Transverse colon (tissue), 4 donors: ENCODE data around the gene SQOR. TPM values are rescaled to one million over a fixed set of nuclear protein-coding genes. Genes with fewer than 3 reads are reported as not detected.
A peak's percentile ranks its signal among the peaks of the same experiment; 100 is the strongest.

ENCODE experiments used
- DNase-seq: peaks from one replicate; pipeline ENCODE4 v3.0.0-alpha.2; 2019
- H3K27ac ChIP-seq, 4 donors: fragments of 200-600 bp; sonication (generic); 2 replicates each; pipeline ENCODE4 v1.5.1; 2016 to 2018; ENCODE audit warnings: inconsistent platforms in 4 of 4
- H3K27me3 ChIP-seq: fragments of 200-600 bp; sonication (generic); 2 replicates; pipeline ENCODE4 v1.5.1; 2017; ENCODE audit warnings: inconsistent platforms
- H3K36me3 ChIP-seq, 4 donors: fragments of 200-600 bp; sonication (generic); 2 replicates each; pipeline ENCODE4 v1.5.1; 2017 to 2019; ENCODE audit warnings: inconsistent platforms in 4 of 4
- H3K4me1 ChIP-seq, 4 donors: fragments of 200-600 bp; sonication (generic); 2 replicates each; pipeline ENCODE4 v1.5.1; 2017 to 2020; ENCODE audit warnings: inconsistent platforms in 4 of 4
- H3K4me3 ChIP-seq, 4 donors: fragments of 200-600 bp; sonication (generic); 1 replicate in 1 of 4; 2 replicates in 3 of 4; pipeline versions ENCODE4 v1.5.1 to v1.6.1; 2017 to 2019; ENCODE audit warnings: inconsistent platforms in 4 of 4
- H3K9me3 ChIP-seq, 2 donors: fragments of 200-600 bp; sonication (generic); 2 replicates each; pipeline ENCODE4 v1.5.1; 2017 to 2019; ENCODE audit warnings: inconsistent platforms in 2 of 2
- CTCF ChIP-seq, 5 experiments: fragments of 200-600 bp in 3 of 5; fragments of 450-650 bp in 2 of 5; sonication (generic) in 3 of 5; IDR thresholded peaks; 1 replicate in 2 of 5; 2 replicates in 3 of 5; pipeline ENCODE4 v1.5.1; 2016 to 2017; ENCODE audit warnings: antibody characterized with exemption in 5 of 5, inconsistent platforms in 3 of 5, mild to moderate bottlenecking in 2 of 5, moderate library complexity in 1 of 5
- EP300 ChIP-seq: sonication (generic); formaldehyde crosslinking; IDR thresholded peaks from one replicate; pipeline ENCODE4 v1.6.1; 2017; ENCODE audit warnings: antibody characterized with exemption, low read depth
- POLR2A ChIP-seq: fragments of 450-650 bp; IDR thresholded peaks from one replicate; pipeline ENCODE4 v1.6.1; 2016; ENCODE audit warnings: antibody characterized with exemption, mild to moderate bottlenecking, moderate library complexity
- POLR2AphosphoS5 ChIP-seq, 3 donors: sonication (generic); formaldehyde crosslinking; IDR thresholded peaks; one replicate each; pipeline ENCODE4 v1.6.1; 2016; ENCODE audit warnings: antibody characterized with exemption in 3 of 3
- WGBS, 2 donors: methylation state at CpG; one replicate each; pipeline ENCODE4 v1.1.5; 2018; ENCODE audit warnings: low coverage in 1 of 2; 5-methylcytosine and 5-hydroxymethylcytosine counted together
- in situ Hi-C, 4 donors: fragments of 200-750 bp; cut with MboI; loops; one replicate each; pipeline versions ENCODE4 v1.15.0 to v1.15.1; 2017; ENCODE audit warnings: low sequenced_read_pairs in 3 of 4, low pct_ligation_motif_present in 1 of 4, low pct_unique_long_range_greater_than_20kb in 1 of 4
- intact Hi-C: fragments of 100-400 bp; cut with DNase I; formaldehyde crosslinking; loops from one replicate; pipeline ENCODE4 v1.15.1; 2023; ENCODE audit warnings: low total_unique reads
- total RNA-seq, 4 donors: library from RNA; depleted of rRNA; stranded (reverse); fragments of >200 nt; gene quantifications; one replicate each; pipeline ENCODE4 v1.1.0, GENCODE V29; 2016

The SQOR gene
- total RNA-seq, 4 donors from 2014 or later = 106 to 377 (median 281) TPM

DNA sequence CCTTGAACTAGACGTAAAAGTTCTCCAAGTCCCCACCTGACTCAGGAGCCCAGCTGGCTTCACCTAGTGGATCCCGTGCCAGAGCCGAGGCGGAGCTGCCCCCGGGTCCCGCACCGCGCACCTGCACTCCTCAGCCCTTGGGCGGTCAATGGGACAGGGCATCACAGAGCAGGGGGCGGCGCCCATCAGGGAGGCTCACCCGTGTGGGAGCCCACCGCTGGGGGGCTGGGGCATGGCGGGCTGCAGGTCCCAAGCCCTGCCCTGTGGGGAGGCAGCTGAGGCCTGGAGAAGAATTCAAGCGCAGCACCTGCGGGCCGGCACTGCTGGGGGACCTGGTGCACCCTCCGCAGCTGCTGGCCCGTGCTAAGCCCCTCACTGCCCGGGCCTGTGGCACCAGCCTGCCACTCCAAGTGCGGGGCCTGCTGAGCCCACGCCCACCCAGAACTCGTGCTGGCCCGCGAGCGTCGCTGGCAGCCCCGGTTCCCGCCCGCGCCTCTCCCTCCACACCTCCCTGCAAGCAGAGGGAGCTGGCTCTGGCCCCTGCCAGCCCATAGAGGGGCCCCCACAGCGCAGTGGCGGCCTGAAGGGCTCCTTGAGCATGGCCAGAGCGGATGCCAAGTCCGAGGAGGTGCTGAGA, 16.2 kb downstream of the SQOR start:
- H3K27me3 ChIP-seq = no peaks in the 10 kb centered on the region
- TF ChIP-seq CTCF (IDR thresholded peaks at IDR 0.05) = no peak
- TF ChIP-seq POLR2A = no peak
- TF ChIP-seq POLR2AphosphoS5 (IDR thresholded peaks at IDR 0.05) = no peak
- TF ChIP-seq EP300 = no peak
- no peaks in the 10 kb centered on the region for H3K36me3 ChIP-seq
- no peak for DNase-seq
- intact Hi-C loops (no loop called here), in situ Hi-C loops (no loop called here)
- no peaks in the 10 kb centered on the region for H3K9me3 ChIP-seq
- H3K4me1 ChIP-seq = peaks cover 58 to 89% (median 74%) of the 10 kb centered on the region in 4 donors
- H3K4me3 ChIP-seq = no peak overlapping the region
- H3K27ac ChIP-seq = no peak overlapping the region
- 97% methylated on average over 28 of the region's 35 CpGs; no CpG with 5 or more reads in 1 of the 2 donors for WGBS, 2 donors

DNA sequence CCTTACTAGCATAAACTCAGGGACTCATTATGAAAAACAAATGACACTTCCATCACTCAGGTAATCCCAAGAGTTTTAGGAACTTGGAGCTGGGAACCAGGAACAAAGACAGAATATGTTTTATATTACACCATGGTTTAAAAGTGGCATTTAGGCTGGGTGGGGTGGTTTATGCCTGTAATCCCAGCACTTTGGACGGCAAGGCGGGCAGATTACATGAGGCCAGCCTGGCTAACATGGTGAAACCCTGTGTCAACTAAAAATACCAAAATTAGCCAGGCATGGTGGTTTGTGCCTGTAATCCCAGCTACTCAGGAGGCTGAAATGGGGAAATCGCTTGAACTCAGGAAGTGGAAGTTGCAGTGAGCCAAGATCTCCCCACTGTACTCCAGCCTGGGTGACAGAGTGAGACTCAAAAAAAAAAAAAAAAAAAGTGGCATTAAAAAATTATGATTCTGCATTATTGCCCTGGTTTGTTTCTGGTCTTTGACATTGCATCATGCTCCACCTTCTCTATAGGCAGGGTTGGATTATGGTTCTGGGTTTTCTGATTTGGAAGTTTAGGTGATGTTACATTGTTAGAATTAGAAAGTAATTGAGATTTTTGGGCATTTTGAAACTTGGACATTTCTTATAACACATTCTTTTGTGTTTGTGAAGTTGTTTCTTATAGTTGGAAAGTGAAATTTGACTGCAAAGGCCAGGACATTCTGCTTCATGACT, 19.0 kb downstream of the SQOR start:
- no peak for DNase-seq
- Histone ChIP-seq H3K9me3 (no peaks in the 10 kb centered on the region), H3K4me1 (peaks cover 51 to 89% (median 74%) of the 10 kb centered on the region in 4 donors), H3K36me3 (no peaks in the 10 kb centered on the region), H3K27ac (peak overlapping the region; percentile 75 to 82 (median 78)), H3K27me3 (no peaks in the 10 kb centered on the region), H3K4me3 (no peak overlapping the region)
- TF ChIP-seq POLR2A (no peak), POLR2AphosphoS5 (IDR thresholded peaks at IDR 0.05) (peak in 1 of 3 donors; percentile 11)
- in situ Hi-C loops = no loop called here
- intact Hi-C loops = no loop called here
- 45% methylated on average over 3 of the region's 3 CpGs; no CpG with 5 or more reads in 1 of the 2 donors for WGBS, 2 donors

- Histone ChIP-seq H3K36me3 (no peaks in the 10 kb centered on the region), H3K4me3 (no peak overlapping the region), H3K27me3 (no peaks in the 10 kb centered on the region), H3K27ac (peak overlapping the region; percentile 75 to 82 (median 78)), H3K4me1 (peaks cover 47 to 89% (median 73%) of the 10 kb centered on the region in 4 donors), H3K9me3 (no peaks in the 10 kb centered on the region)
- in situ Hi-C loops = no loop called here
- DNase-seq = no peak
- 85 to 100% methylated on average over 3 to 6 of the region's 6 CpGs for WGBS, 2 donors
- intact Hi-C loops = no loop called here
- TF ChIP-seq EP300 (no peak), POLR2A (no peak), CTCF (IDR thresholded peaks at IDR 0.05) (no peak), POLR2AphosphoS5 (IDR thresholded peaks at IDR 0.05) (no peak)
Observed at GRCh38 chr15:45654749-45655148, 19.9 kb downstream of the SQOR start.

GRCh38 chr15:45657254-45657653, 22.4 kb downstream of the SQOR start:
- intact Hi-C loops = no loop called here
- Histone ChIP-seq H3K27me3 (no peaks in the 10 kb centered on the region), H3K27ac (peak overlapping the region; percentile 76 to 88 (median 82)), H3K4me3 (peak overlapping the region in 1 of 4 donors; percentile 12), H3K9me3 (no peaks in the 10 kb centered on the region), H3K36me3 (peaks cover 0 to 4% (median 2%) of the 10 kb centered on the region in 4 donors), H3K4me1 (peaks cover 52 to 86% (median 79%) of the 10 kb centered on the region in 4 donors)
- no peak for TF ChIP-seq EP300
- TF ChIP-seq CTCF (IDR thresholded peaks at IDR 0.05) = no peak
- no peak for TF ChIP-seq POLR2AphosphoS5 (IDR thresholded peaks at IDR 0.05)
- TF ChIP-seq POLR2A = no peak
- WGBS, 2 donors = 43 to 80% methylated on average over 1 to 2 of the region's 2 CpGs
- in situ Hi-C loops = no loop called here
- no peak for DNase-seq
